PC-3 (cell line): ENCODE results near the gene LYRM1.
"Not testable (repeated sequence)": the region's sequence is repeated elsewhere in the genome, so short reads cannot be mapped to it uniquely, and the experiment has no call there.

ENCODE experiments used
- CTCF ChIP-seq: fragments of 300-600 bp; sonication (generic); conservative IDR thresholded peaks from 2 replicates; pipeline ENCODE4 v1.5.1; 2017; ENCODE audit warnings: antibody characterized with exemption, low read depth, mild to moderate bottlenecking, low read length
- EZH2 ChIP-seq: fragments of 300-600 bp; sonication (generic); IDR thresholded peaks from one replicate; pipeline ENCODE4 v1.6.1; 2017; ENCODE audit warnings: antibody characterized with exemption, mild to moderate bottlenecking, low read length; ENCODE audit not compliant: unreplicated experiment
- EZH2phosphoT487 ChIP-seq: fragments of 300-600 bp; sonication (generic); IDR thresholded peaks from 2 replicates; pipeline ENCODE4 v1.6.1; 2018; ENCODE audit warnings: mild to moderate bottlenecking, antibody characterized with exemption, low read length, borderline replicate concordance

- TF ChIP-seq CTCF, EZH2phosphoT487, EZH2: not testable (repeated sequence)
Observed at GRCh38 chr16:20929676-20930364, 29.2 kb downstream of the LYRM1 start.
